HEK293 (cell line): ENCODE results near the gene PCDHGB5.

Experiments used
- CTCF ChIA-PET: fragments of 350-600 bp; formaldehyde crosslinking; extraction: SDS; loops from one replicate; lab custom pipeline; 2021; ENCODE audit warnings: antibody characterized with exemption; lab: Yijun Ruan, JAX
- POLR2A ChIA-PET: fragments of 300-600 bp; formaldehyde crosslinking; extraction: SDS; loops from one replicate; lab custom pipeline; 2020; ENCODE audit warnings: antibody characterized with exemption, inconsistent platforms; lab: Yijun Ruan, JAX
- H3K27ac ChIP-seq: fragments of 200-500 bp; sonication (Bioruptor generic); 2 replicates; pipeline ENCODE4 v1.5.1; 2014; ENCODE audit warnings: low read depth, low read length, control low read depth, inconsistent platforms; ENCODE audit errors: extremely low read depth
- H3K36me3 ChIP-seq, 2 experiments: fragments of 200-500 bp in 1 of 2; sonication (Bioruptor generic) in 1 of 2; 1 replicate in 1 of 2; 2 replicates in 1 of 2; pipeline ENCODE4 v1.5.1; 2014 to 2017; ENCODE audit warnings: inconsistent platforms in 2 of 2, low read length in 2 of 2; ENCODE audit not compliant: control insufficient read depth in 2 of 2, insufficient read depth in 1 of 2
- H3K4me1 ChIP-seq: fragments of 200-500 bp; sonication (Bioruptor generic); 2 replicates; pipeline ENCODE4 v1.5.1; 2014; ENCODE audit warnings: mild to moderate bottlenecking, low read length, inconsistent platforms; ENCODE audit not compliant: control insufficient read depth, insufficient read depth
- H3K4me3 ChIP-seq: 2 replicates; pipeline ENCODE4 v1.5.1; 2011; ENCODE audit warnings: low read depth, mild to moderate bottlenecking, control low read depth, low read length, moderate library complexity
- H3K9me3 ChIP-seq: fragments of 200-500 bp; sonication (Bioruptor generic); 2 replicates; pipeline ENCODE4 v1.5.1; 2014; ENCODE audit warnings: low read depth, low read length, inconsistent platforms; ENCODE audit not compliant: control insufficient read depth, insufficient read depth
- BCL11B ChIP-seq: fragments of 450-650 bp; formaldehyde crosslinking; IDR thresholded peaks from 2 replicates; pipeline ENCODE4 v1.5.1; 2016; ENCODE audit warnings: low read depth, missing biosample characterization, missing genetic modification characterization
- SALL2 ChIP-seq: fragments of 450-650 bp; formaldehyde crosslinking; IDR thresholded peaks from 2 replicates; pipeline ENCODE4 v1.5.0; 2017; ENCODE audit warnings: missing biosample characterization, mild to moderate bottlenecking, missing genetic modification characterization, borderline replicate concordance
- TCF7L2 ChIP-seq: IDR thresholded peaks from 2 replicates; pipeline ENCODE4 v1.6.1; 2011; ENCODE audit warnings: low read depth, mild to moderate bottlenecking, inconsistent platforms, low read length, moderate library complexity, borderline replicate concordance
- YY2 ChIP-seq: fragments of 450-650 bp; formaldehyde crosslinking; IDR thresholded peaks from 2 replicates; pipeline ENCODE4 v1.5.1; 2016; ENCODE audit warnings: missing biosample characterization, missing genetic modification characterization
- ZNF16 ChIP-seq: fragments of 450-650 bp; formaldehyde crosslinking; IDR thresholded peaks from 2 replicates; pipeline ENCODE4 v1.5.1; 2016; ENCODE audit warnings: low read depth, missing biosample characterization, missing genetic modification characterization
- ZNF335 ChIP-seq: fragments of 450-650 bp; formaldehyde crosslinking; conservative IDR thresholded peaks from 2 replicates; pipeline ENCODE4 v1.5.1; 2016; ENCODE audit warnings: missing biosample characterization, missing genetic modification characterization
- ZNF426 ChIP-seq: fragments of 450-650 bp; formaldehyde crosslinking; IDR thresholded peaks from 2 replicates; pipeline ENCODE4 v1.5.1; 2017; ENCODE audit warnings: missing biosample characterization, missing genetic modification characterization, mild to moderate bottlenecking, inconsistent platforms, moderate library complexity
- ZNF48 ChIP-seq: fragments of 450-650 bp; formaldehyde crosslinking; IDR thresholded peaks from 2 replicates; pipeline ENCODE4 v1.5.1; 2016; ENCODE audit warnings: missing biosample characterization, missing genetic modification characterization
- ZNF701 ChIP-seq: fragments of 450-650 bp; formaldehyde crosslinking; IDR thresholded peaks from 2 replicates; pipeline ENCODE4 v1.5.1; 2016; ENCODE audit warnings: missing biosample characterization, missing genetic modification characterization
- TF ChIP-seq, protein P1 (sequence below): fragments of 450-650 bp; formaldehyde crosslinking; IDR thresholded peaks from 2 replicates; pipeline ENCODE4 v1.5.1; 2016; ENCODE audit warnings: missing biosample characterization, missing genetic modification characterization
- TF ChIP-seq, protein P2 (sequence below): fragments of 450-650 bp; formaldehyde crosslinking; IDR thresholded peaks from 2 replicates; pipeline ENCODE4 v1.5.1; 2017; ENCODE audit warnings: missing biosample characterization, mild to moderate bottlenecking, missing genetic modification characterization, moderate library complexity
- TF ChIP-seq, protein P3 (sequence below): fragments of 450-650 bp; formaldehyde crosslinking; IDR thresholded peaks from 2 replicates; pipeline ENCODE4 v1.5.1; 2016; ENCODE audit warnings: missing biosample characterization, missing genetic modification characterization
- TF ChIP-seq, protein P4 (sequence below): fragments of 450-650 bp; formaldehyde crosslinking; IDR thresholded peaks from 2 replicates; pipeline ENCODE4 v1.5.1; 2016; ENCODE audit warnings: missing biosample characterization, missing genetic modification characterization

Gene PCDHGB5

DNA sequence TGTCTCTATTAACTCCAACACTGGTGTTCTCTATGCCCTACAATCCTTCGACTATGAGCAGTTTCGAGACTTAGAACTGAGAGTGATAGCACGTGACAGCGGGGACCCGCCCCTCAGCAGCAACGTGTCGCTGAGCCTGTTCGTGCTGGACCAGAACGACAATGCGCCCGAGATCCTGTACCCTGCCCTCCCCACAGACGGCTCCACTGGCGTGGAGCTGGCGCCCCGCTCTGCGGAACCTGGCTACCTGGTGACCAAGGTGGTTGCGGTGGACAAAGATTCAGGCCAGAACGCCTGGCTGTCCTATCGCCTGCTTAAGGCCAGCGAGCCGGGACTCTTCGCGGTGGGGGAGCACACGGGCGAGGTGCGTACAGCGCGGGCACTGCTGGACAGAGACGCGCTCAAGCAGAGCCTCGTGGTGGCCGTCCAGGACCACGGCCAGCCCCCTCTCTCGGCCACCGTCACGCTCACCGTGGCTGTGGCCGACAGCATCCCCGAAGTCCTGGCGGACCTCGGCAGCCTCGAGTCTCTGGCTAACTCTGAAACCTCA is 25.1 kb downstream of the PCDHGB5 start:
- Histone ChIP-seq H3K36me3 (no peaks in the 10 kb centered on the region), H3K27ac (no peak overlapping the region), H3K4me1 (no peaks in the 10 kb centered on the region), H3K9me3 (no peaks in the 10 kb centered on the region; the same call in 1 of the 2 replicates)
- TF ChIP-seq, protein P1, sequence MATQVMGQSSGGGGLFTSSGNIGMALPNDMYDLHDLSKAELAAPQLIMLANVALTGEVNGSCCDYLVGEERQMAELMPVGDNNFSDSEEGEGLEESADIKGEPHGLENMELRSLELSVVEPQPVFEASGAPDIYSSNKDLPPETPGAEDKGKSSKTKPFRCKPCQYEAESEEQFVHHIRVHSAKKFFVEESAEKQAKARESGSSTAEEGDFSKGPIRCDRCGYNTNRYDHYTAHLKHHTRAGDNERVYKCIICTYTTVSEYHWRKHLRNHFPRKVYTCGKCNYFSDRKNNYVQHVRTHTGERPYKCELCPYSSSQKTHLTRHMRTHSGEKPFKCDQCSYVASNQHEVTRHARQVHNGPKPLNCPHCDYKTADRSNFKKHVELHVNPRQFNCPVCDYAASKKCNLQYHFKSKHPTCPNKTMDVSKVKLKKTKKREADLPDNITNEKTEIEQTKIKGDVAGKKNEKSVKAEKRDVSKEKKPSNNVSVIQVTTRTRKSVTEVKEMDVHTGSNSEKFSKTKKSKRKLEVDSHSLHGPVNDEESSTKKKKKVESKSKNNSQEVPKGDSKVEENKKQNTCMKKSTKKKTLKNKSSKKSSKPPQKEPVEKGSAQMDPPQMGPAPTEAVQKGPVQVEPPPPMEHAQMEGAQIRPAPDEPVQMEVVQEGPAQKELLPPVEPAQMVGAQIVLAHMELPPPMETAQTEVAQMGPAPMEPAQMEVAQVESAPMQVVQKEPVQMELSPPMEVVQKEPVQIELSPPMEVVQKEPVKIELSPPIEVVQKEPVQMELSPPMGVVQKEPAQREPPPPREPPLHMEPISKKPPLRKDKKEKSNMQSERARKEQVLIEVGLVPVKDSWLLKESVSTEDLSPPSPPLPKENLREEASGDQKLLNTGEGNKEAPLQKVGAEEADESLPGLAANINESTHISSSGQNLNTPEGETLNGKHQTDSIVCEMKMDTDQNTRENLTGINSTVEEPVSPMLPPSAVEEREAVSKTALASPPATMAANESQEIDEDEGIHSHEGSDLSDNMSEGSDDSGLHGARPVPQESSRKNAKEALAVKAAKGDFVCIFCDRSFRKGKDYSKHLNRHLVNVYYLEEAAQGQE (tag by site-specific recombination) = 0 out of 2 replicates have a peak, but pooled peaks have one; percentile 50
- TF ChIP-seq ZNF335 (tag by site-specific recombination) (no peak), ZNF48 (tag by site-specific recombination) (no peak)
- TF ChIP-seq, protein P2, sequence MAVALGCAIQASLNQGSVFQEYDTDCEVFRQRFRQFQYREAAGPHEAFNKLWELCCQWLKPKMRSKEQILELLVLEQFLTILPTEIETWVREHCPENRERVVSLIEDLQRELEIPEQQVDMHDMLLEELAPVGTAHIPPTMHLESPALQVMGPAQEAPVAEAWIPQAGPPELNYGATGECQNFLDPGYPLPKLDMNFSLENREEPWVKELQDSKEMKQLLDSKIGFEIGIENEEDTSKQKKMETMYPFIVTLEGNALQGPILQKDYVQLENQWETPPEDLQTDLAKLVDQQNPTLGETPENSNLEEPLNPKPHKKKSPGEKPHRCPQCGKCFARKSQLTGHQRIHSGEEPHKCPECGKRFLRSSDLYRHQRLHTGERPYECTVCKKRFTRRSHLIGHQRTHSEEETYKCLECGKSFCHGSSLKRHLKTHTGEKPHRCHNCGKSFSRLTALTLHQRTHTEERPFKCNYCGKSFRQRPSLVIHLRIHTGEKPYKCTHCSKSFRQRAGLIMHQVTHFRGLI = no peak
- TF ChIP-seq, all 188 proteins: peak for 1
- H3K4me3 ChIP-seq = no peak overlapping the region
- ChIA-PET POLR2A (no interaction called here), CTCF (interaction anchor here (0.6 to 7.0 kb wide), 7 partner anchors 14 to 229 kb away, joined by 3 to 160 read pairs (median 6); partner anchors contain the start of gene PCDHB14)

DNA sequence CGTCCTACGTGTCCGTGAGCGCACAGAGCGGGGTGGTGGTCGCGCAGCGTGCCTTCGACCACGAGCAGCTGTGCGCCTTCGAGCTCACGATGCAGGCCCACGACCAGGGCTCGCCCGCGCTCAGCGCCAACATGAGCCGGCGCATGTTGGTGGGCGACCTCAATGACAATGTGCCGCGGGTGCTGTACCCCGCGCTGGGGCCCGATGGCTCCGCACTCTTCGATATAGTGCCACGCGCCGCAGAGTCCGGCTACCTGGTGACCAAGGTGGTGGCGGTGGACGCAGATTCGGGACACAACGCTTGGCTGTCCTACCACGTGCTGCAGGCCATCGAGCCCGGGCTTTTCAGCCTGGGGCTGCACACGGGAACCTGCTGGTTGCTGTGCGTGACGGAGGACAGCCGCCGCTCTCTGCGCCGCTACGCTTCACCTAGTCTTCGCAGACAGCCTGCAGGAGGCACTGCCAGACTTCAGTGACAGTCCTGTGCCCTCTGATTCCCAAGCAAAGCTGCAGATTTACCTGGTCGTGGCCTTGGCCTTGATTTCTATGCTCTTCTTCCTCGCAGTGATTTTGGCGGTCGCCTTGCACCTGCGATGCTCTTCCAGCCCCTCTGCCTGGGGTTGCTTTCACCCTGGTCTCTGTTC is 30.2 kb downstream of the PCDHGB5 start:
- Histone ChIP-seq H3K4me1 (no peaks in the 10 kb centered on the region), H3K9me3 (no peaks in the 10 kb centered on the region), H3K4me3 (no peak overlapping the region), H3K36me3 (no peaks in the 10 kb centered on the region), H3K27ac (no peak overlapping the region)
- CTCF ChIA-PET = interaction anchor here (1.1 to 5.4 kb wide), 5 partner anchors 31 to 132 kb away, joined by 3 to 38 read pairs (median 4); partner anchors contain the start of gene PCDHGB5
- POLR2A ChIA-PET = no interaction called here
- TF ChIP-seq, protein P3, sequence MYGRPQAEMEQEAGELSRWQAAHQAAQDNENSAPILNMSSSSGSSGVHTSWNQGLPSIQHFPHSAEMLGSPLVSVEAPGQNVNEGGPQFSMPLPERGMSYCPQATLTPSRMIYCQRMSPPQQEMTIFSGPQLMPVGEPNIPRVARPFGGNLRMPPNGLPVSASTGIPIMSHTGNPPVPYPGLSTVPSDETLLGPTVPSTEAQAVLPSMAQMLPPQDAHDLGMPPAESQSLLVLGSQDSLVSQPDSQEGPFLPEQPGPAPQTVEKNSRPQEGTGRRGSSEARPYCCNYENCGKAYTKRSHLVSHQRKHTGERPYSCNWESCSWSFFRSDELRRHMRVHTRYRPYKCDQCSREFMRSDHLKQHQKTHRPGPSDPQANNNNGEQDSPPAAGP (tag by site-specific recombination) = no peak
- TF ChIP-seq BCL11B (tag by site-specific recombination) = no peak
- TF ChIP-seq ZNF16 (tag by site-specific recombination) = no peak

DNA sequence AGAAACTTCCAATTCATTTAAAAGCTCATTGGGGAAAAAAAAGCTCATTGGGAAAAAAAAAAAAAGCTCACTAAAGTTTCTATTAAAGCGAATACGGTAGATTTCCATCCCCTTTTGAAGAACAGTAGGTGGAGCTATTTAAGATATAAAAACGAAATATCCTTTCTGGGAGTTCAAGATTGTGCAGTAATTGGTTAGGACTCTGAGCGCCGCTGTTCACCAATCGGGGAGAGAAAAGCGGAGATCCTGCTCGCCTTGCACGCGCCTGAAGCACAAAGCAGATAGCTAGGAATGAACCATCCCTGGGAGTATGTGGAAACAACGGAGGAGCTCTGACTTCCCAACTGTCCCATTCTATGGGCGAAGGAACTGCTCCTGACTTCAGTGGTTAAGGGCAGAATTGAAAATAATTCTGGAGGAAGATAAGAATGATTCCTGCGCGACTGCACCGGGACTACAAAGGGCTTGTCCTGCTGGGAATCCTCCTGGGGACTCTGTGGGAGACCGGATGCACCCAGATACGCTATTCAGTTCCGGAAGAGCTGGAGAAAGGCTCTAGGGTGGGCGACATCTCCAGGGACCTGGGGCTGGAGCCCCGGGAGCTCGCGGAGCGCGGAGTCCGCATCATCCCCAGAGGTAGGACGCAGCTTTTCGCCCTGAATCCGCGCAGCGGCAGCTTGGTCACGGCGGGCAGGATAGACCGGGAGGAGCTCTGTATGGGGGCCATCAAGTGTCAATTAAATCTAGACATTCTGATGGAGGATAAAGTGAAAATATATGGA is 32.8 kb downstream of the PCDHGB5 start, which contains the start of gene PCDHGA12:
Gene PCDHGA12 (plus strand): TSS at position 176 of the 782 bp plus-strand sequence. CDS start 253 bp downstream, at position 429.
- H3K27ac ChIP-seq = no peak within 1 kb of the TSS
- no peaks in the 10 kb centered on the region for H3K9me3 ChIP-seq
- TF ChIP-seq, protein P4, sequence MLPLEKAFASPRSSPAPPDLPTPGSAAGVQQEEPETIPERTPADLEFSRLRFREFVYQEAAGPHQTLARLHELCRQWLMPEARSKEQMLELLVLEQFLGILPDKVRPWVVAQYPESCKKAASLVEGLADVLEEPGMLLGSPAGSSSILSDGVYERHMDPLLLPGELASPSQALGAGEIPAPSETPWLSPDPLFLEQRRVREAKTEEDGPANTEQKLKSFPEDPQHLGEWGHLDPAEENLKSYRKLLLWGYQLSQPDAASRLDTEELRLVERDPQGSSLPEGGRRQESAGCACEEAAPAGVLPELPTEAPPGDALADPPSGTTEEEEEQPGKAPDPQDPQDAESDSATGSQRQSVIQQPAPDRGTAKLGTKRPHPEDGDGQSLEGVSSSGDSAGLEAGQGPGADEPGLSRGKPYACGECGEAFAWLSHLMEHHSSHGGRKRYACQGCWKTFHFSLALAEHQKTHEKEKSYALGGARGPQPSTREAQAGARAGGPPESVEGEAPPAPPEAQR (tag by site-specific recombination) = no peak
- TF ChIP-seq ZNF426 (tag by site-specific recombination) = no peak
- no peak for TF ChIP-seq SALL2
- no peak for TF ChIP-seq ZNF701 (tag by site-specific recombination)
- no peak for TF ChIP-seq YY2 (tag by site-specific recombination)
- no peak for TF ChIP-seq TCF7L2
- TF ChIP-seq, all 188 proteins: peak for 0
- Histone ChIP-seq H3K36me3 (no peaks in the 10 kb centered on the region), H3K4me1 (no peaks in the 10 kb centered on the region), H3K4me3 (no peak within 1 kb of the TSS)
- ChIA-PET CTCF (interaction anchor here (0.6 to 5.4 kb wide), 27 partner anchors 8 to 152 kb away, joined by 3 to 38 read pairs (median 4); partner anchors contain the start of genes PCDHGA1, PCDHGA10, PCDHGA11 and PCDHGA2), POLR2A (interaction anchor here (1.0 kb wide), 1 partner anchor 13 kb away, joined by 3 read pairs; no protein-coding TSS in a partner anchor)
